Esophagus (tissue), 2 donors: ENCODE measurements around the gene EP400. TPM values are rescaled to one million over a fixed set of nuclear protein-coding genes. Genes with fewer than 3 reads are reported as not detected.

Experiments
- H3K27ac ChIP-seq, 2 donors: one replicate each; pipeline ENCODE4 v1.5.1; 2013; ENCODE audit warnings: low read depth in 2 of 2, mild to moderate bottlenecking in 2 of 2, inconsistent platforms in 1 of 2, low read length in 1 of 2, moderate library complexity in 1 of 2
- H3K27me3 ChIP-seq, 2 donors: one replicate each; pipeline ENCODE4 v1.6.1; 2013; ENCODE audit warnings: low read length in 2 of 2, control low read depth in 1 of 2, mild to moderate bottlenecking in 1 of 2; ENCODE audit not compliant: insufficient read depth in 2 of 2, control insufficient read depth in 1 of 2
- H3K36me3 ChIP-seq, 2 donors: one replicate each; pipeline ENCODE4 v1.6.1; 2013; ENCODE audit warnings: low read length in 1 of 2; ENCODE audit not compliant: control insufficient read depth in 2 of 2, insufficient read depth in 2 of 2
- H3K4me1 ChIP-seq, 2 donors: one replicate each; pipeline ENCODE4 v1.6.1; 2013; ENCODE audit warnings: low read length in 1 of 2; ENCODE audit not compliant: control insufficient read depth in 2 of 2, insufficient read depth in 2 of 2
- H3K4me3 ChIP-seq, 2 donors: one replicate each; pipeline ENCODE4 v1.5.1; 2013; ENCODE audit warnings: low read length in 2 of 2, mild to moderate bottlenecking in 2 of 2, low read depth in 1 of 2, moderate library complexity in 1 of 2
- H3K9me3 ChIP-seq, 2 donors: one replicate each; pipeline ENCODE4 v1.6.1; 2013; ENCODE audit warnings: mild to moderate bottlenecking in 2 of 2, low read depth in 1 of 2, low read length in 1 of 2, moderate library complexity in 1 of 2; ENCODE audit not compliant: control insufficient read depth in 2 of 2, insufficient read depth in 1 of 2
- WGBS, 2 donors: extraction: QIAGEN DNeasy Blood & Tissue Kit; methylation state at CpG; one replicate each; pipeline ENCODE4 v1.1.7; 2013; 5-methylcytosine and 5-hydroxymethylcytosine counted together
- polyA plus RNA-seq, 2 donors: library from polyadenylated mRNA; stranded (reverse); fragments of 200-250 nt; gene quantifications; one replicate each; pipeline ENCODE4 v1.2.3, GENCODE V29; 2013
- donor health status: healthy with polysubstance abuse.
- donor health status: Bipolar disorder and iron deficiency.

The EP400 gene
- polyA plus RNA-seq, 2 donors, result 8.9 to 17.1 TPM

GRCh38 chr12:132014092-132014914, 64.6 kb downstream of the EP400 start:
- H3K4me3 ChIP-seq, result no peak overlapping the region
- no peaks in the 10 kb centered on the region for H3K9me3 ChIP-seq
- no peaks in the 10 kb centered on the region for H3K27me3 ChIP-seq
- no peak overlapping the region for H3K27ac ChIP-seq
- 91 to 94% methylated on average over 22 of the region's 22 CpGs for WGBS, 2 donors
- H3K36me3 ChIP-seq, result peaks cover 41 to 70% of the 10 kb centered on the region in 2 donors
- no peaks in the 10 kb centered on the region for H3K4me1 ChIP-seq

DNA sequence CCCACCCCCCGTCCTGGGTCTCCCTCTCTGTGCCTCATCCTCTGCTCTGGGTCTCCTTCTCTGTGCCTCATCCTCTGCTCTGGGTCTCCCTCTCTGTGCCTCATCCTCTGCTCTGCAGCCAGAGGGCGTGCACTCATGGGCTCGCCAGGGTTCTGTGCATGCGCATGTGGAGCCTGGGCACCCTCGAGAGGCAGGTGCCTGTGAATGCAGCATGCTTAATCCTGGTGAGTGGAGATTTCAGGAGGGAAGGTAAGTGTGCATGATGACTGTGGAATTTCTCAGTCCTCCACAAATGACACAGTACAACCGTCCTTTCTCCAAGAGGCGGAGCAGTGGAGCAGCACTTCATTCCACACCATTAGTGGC, 65.2 kb downstream of the EP400 start:
- Histone ChIP-seq H3K27me3 (no peaks in the 10 kb centered on the region), H3K4me3 (no peak overlapping the region), H3K9me3 (no peaks in the 10 kb centered on the region), H3K4me1 (no peaks in the 10 kb centered on the region), H3K36me3 (peaks cover 44 to 72% of the 10 kb centered on the region in 2 donors), H3K27ac (no peak overlapping the region)
- WGBS, 2 donors, result 92 to 95% methylated on average over 7 of the region's 7 CpGs

- Histone ChIP-seq H3K4me3 (no peak overlapping the region), H3K9me3 (no peaks in the 10 kb centered on the region), H3K27me3 (no peaks in the 10 kb centered on the region), H3K36me3 (peaks cover 48 to 75% of the 10 kb centered on the region in 2 donors), H3K27ac (no peak overlapping the region), H3K4me1 (no peaks in the 10 kb centered on the region)
- 95 to 97% methylated on average over 20 to 21 of the region's 21 CpGs for WGBS, 2 donors
Observed at GRCh38 chr12:132015686-132016430, 66.1 kb downstream of the EP400 start.

DNA sequence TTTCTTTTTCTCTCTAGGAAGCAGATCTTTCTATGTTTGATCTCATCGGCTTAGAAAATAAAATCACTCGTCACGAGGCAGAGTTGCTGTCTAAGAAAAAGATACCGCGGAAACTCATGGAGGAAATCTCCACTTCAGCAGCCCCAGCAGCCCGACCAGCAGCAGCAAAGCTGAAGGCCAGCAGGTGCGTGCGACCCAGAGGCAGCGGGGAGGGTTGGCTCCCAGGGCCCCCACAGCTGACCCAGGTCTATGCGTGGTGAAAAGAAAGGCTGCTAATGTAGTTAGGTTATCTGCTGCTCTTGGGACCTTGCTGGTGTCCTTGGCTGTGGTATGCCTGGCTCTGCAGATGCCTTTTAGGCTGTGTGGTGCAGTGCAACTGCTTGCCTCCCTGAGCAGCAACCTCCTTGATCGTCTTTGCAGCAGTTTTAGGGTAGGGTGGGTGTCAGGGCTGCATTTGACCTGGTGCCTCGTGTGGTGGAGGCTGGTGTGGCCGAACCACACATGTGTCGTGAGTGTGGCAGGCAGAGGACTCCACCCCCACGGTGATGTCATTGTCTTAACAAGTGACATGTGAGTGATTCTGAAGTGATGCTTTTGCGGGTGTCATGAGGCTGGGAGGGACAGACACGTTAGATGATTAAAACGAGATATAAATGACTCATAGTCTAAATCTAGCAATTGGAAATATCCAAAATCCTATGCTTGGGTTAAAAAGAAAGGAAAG, 68.6 kb downstream of the EP400 start:
- Histone ChIP-seq H3K27me3 (no peaks in the 10 kb centered on the region), H3K4me1 (no peaks in the 10 kb centered on the region), H3K36me3 (peaks cover 32 to 67% of the 10 kb centered on the region in 2 donors), H3K9me3 (no peaks in the 10 kb centered on the region), H3K4me3 (no peak overlapping the region), H3K27ac (no peak overlapping the region)
- 88 to 89% methylated on average over 18 of the region's 18 CpGs for WGBS, 2 donors

GRCh38 chr12:132019891-132020290, 70.1 kb downstream of the EP400 start:
- Histone ChIP-seq H3K9me3 (no peaks in the 10 kb centered on the region), H3K4me1 (no peaks in the 10 kb centered on the region), H3K36me3 (peaks cover 32 to 64% of the 10 kb centered on the region in 2 donors), H3K4me3 (no peak overlapping the region), H3K27ac (no peak overlapping the region), H3K27me3 (no peaks in the 10 kb centered on the region)
- WGBS, 2 donors, result 94 to 96% methylated on average over 18 of the region's 18 CpGs

DNA sequence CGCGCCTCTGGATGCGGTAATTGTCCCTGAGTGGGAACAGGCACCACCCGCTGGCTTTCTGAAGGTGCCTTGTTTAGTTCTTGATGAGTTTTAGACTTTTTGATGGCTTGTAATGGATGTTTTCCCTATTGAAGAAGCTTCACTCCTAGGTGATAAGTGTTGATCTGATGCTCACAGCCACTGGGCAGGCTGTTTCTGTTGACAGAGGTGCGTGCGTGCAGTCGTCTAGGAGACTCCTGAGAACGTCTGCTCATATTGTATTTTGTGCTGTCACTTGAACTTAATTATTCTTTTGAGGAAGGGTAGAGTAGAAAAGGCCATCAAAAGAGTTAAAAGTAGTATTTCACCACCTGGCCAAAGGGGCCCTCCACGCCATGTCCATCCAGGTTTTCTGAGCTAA, 70.5 kb downstream of the EP400 start:
- no peak overlapping the region for H3K27ac ChIP-seq
- H3K9me3 ChIP-seq, result no peaks in the 10 kb centered on the region
- H3K4me1 ChIP-seq, result no peaks in the 10 kb centered on the region
- no peak overlapping the region for H3K4me3 ChIP-seq
- WGBS, 2 donors, result 93 to 94% methylated on average over 9 of the region's 9 CpGs
- peaks cover 31 to 63% of the 10 kb centered on the region in 2 donors for H3K36me3 ChIP-seq
- no peaks in the 10 kb centered on the region for H3K27me3 ChIP-seq

DNA sequence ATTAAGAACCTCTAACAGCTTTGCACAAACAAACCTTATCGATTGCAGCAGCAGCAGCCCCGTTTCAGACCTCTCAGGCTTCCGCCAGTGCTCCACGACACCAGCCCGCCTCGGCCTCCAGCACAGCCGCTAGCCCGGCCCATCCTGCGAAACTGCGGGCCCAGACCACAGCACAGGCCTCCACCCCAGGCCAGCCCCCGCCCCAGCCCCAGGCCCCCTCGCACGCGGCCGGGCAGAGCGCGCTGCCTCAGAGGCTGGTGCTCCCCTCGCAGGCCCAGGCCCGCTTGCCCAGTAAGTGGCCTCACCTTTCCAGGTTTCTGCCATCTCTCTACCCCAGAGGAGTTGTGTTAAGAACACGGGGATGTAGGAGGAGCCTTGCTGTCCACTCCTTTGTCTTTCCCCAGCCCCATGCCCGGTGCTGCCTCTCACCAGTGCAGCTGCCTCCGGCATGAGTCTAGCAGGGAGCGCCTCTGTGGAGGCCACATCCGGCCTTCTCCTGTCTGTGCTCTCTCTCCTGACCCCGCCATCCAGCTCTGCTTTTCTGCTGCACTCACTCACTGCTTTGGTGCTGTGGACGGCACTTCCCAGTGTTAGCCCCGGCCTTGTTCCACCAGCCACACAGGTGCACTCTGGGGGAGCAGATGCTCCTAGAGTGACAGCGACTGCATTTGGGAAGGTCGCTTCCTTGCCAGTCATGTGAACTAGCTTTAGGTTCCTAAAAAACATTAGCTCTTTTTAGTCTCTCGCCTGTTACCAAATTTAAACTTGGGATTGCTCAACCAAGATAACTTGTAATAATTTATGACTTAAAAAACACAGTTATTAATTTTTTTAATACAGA, 71.5 kb downstream of the EP400 start:
- Histone ChIP-seq H3K4me3 (no peak overlapping the region), H3K9me3 (no peaks in the 10 kb centered on the region), H3K4me1 (no peaks in the 10 kb centered on the region), H3K27ac (no peak overlapping the region), H3K36me3 (peaks cover 31 to 64% of the 10 kb centered on the region in 2 donors), H3K27me3 (no peaks in the 10 kb centered on the region)
- 89 to 92% methylated on average over 30 of the region's 30 CpGs for WGBS, 2 donors

- Histone ChIP-seq H3K27ac (no peak overlapping the region), H3K36me3 (peaks cover 31 to 66% of the 10 kb centered on the region in 2 donors), H3K9me3 (no peaks in the 10 kb centered on the region), H3K4me3 (no peak overlapping the region), H3K27me3 (no peaks in the 10 kb centered on the region), H3K4me1 (no peaks in the 10 kb centered on the region)
- 87 to 94% methylated on average over 2 of the region's 2 CpGs for WGBS, 2 donors
Observed at GRCh38 chr12:132021965-132022364, 72.2 kb downstream of the EP400 start.

GRCh38 chr12:132023658-132024057, 73.9 kb downstream of the EP400 start:
- H3K36me3 ChIP-seq, result peaks cover 37 to 67% of the 10 kb centered on the region in 2 donors
- H3K9me3 ChIP-seq, result no peaks in the 10 kb centered on the region
- no peaks in the 10 kb centered on the region for H3K27me3 ChIP-seq
- H3K27ac ChIP-seq, result no peak overlapping the region
- 93 to 94% methylated on average over 11 of the region's 11 CpGs for WGBS, 2 donors
- H3K4me3 ChIP-seq, result no peak overlapping the region
- H3K4me1 ChIP-seq, result no peaks in the 10 kb centered on the region
